Activated B cell treated with CpG ODN at 0.5 μM for 24 hours (primary cell): ENCODE measurements around the gene MATK. TPM values are rescaled to one million over a fixed set of nuclear protein-coding genes. Genes with fewer than 3 reads are reported as not detected.

Source experiments
- ATAC-seq: fragments of 200-7000 bp; cut with Tn5 transposase; one replicate; pipeline ENCODE4 v1.10.0; 2021; ENCODE audit warnings: low read depth, mild to moderate bottlenecking, moderate library complexity
- CTCF ChIA-PET: fragments of 350-600 bp; sonication (Branson Sonifier 250); formaldehyde crosslinking; loops from one replicate; lab custom pipeline; 2021; ENCODE audit warnings: antibody characterized with exemption; lab: Charles Lee
- POLR2A ChIA-PET: fragments of 350-600 bp; sonication (Branson Sonifier 250); formaldehyde crosslinking; loops from one replicate; lab custom pipeline; 2021; ENCODE audit warnings: antibody characterized with exemption; lab: Charles Lee
- DNase-seq: peaks from one replicate; pipeline ENCODE4 v3.0.0; 2022
- H3K27ac Mint-ChIP-seq: one replicate; pipeline ENCODE4 v1.8.0; 2020; ENCODE audit warnings: mixed read lengths
- H3K27me3 Mint-ChIP-seq: one replicate; pipeline ENCODE4 v1.8.0; 2021; ENCODE audit warnings: mixed read lengths
- H3K36me3 Mint-ChIP-seq: one replicate; pipeline ENCODE4 v1.8.0; 2021; ENCODE audit warnings: low read depth, mixed read lengths
- H3K4me1 Mint-ChIP-seq: one replicate; pipeline ENCODE4 v1.8.0; 2021; ENCODE audit warnings: mixed read lengths
- H3K4me3 Mint-ChIP-seq: one replicate; pipeline ENCODE4 v1.8.0; 2020; ENCODE audit warnings: mild to moderate bottlenecking, mixed read lengths
- H3K9me3 Mint-ChIP-seq: one replicate; pipeline ENCODE4 v1.8.0; 2020; ENCODE audit warnings: mixed read lengths
- CTCF ChIP-seq: fragments of 200-600 bp; IDR thresholded peaks from one replicate; pipeline ENCODE4 v1.8.0; 2022; ENCODE audit warnings: antibody characterized with exemption, mild to moderate bottlenecking
- intact Hi-C: fragments of 100-400 bp; cut with micrococcal nuclease; formaldehyde crosslinking; loops from one replicate; pipeline ENCODE4 v1.15.1; 2024
- total RNA-seq: library from RNA; stranded (reverse); gene quantifications from 2 replicates; pipeline ENCODE4 v1.2.3, GENCODE V29; 2022

MATK gene
- total RNA-seq, 1 donor from 2014 or later = 4.8 TPM

- Mint-ChIP-seq H3K4me3 (no peak overlapping the region), H3K27ac (no peak overlapping the region), H3K4me1 (peaks cover 10% of the 10 kb centered on the region), H3K9me3 (no peaks in the 10 kb centered on the region), H3K36me3 (no peaks in the 10 kb centered on the region), H3K27me3 (peaks cover 3% of the 10 kb centered on the region)
- intact Hi-C loops = loop anchor here (10.0 kb wide), 1 partner anchor 121 kb away; the partner anchor contains the start of genes PIP5K1C and TJP3
- no peak for TF ChIP-seq CTCF
- no peak for ATAC-seq
- no peak for DNase-seq
- POLR2A ChIA-PET = no interaction called here
- CTCF ChIA-PET = no interaction called here
Measured at GRCh38 chr19:3825286-3825956, 39.2 kb upstream of the MATK start.

- no peaks in the 10 kb centered on the region for H3K36me3 Mint-ChIP-seq
- TF ChIP-seq CTCF = no peak
Measured at GRCh38 chr19:3823350-3823713, 37.2 kb upstream of the MATK start.

GRCh38 chr19:3822683-3823349 is 36.6 kb upstream of the MATK start:
- H3K4me1 Mint-ChIP-seq = peaks cover 13% of the 10 kb centered on the region
- ATAC-seq (no peak), DNase-seq (no peak)
- no peak for TF ChIP-seq CTCF
- no peaks in the 10 kb centered on the region for H3K27me3 Mint-ChIP-seq
- intact Hi-C loops = loop anchor here (1.0 to 10.0 kb wide), 5 partner anchors 13 to 157 kb away; partner anchors contain the start of genes APBA3, PIP5K1C and TJP3
- no peaks in the 10 kb centered on the region for H3K9me3 Mint-ChIP-seq
- CTCF ChIA-PET = interaction anchor here (0.6 to 2.7 kb wide), 3 partner anchors 11 to 385 kb away, joined by 3 to 27 read pairs (median 17); partner anchors contain the start of genes APBA3 and MRPL54
- no peaks in the 10 kb centered on the region for H3K36me3 Mint-ChIP-seq
- H3K27ac Mint-ChIP-seq = no peak overlapping the region
- POLR2A ChIA-PET = interaction anchor here (0.6 to 3.5 kb wide), 4 partner anchors 11 to 129 kb away, joined by 4 to 37 read pairs (median 11); partner anchors contain the start of genes APBA3 and MRPL54
- H3K4me3 Mint-ChIP-seq = no peak overlapping the region

More at GRCh38 chr19:3823350-3823713, 37.2 kb upstream of the MATK start:
- DNase-seq (no peak), ATAC-seq (no peak)
- ChIA-PET POLR2A (interaction anchor here (0.6 to 3.5 kb wide), 3 partner anchors 12 to 129 kb away, joined by 8 to 37 read pairs (median 14); partner anchors contain the start of genes APBA3 and MRPL54), CTCF (interaction anchor here (0.6 to 2.7 kb wide), 3 partner anchors 11 to 386 kb away, joined by 3 to 27 read pairs (median 17); partner anchors contain the start of genes APBA3 and MRPL54)
- Mint-ChIP-seq H3K4me1 (peaks cover 10% of the 10 kb centered on the region), H3K4me3 (no peak overlapping the region), H3K27ac (no peak overlapping the region), H3K27me3 (no peaks in the 10 kb centered on the region), H3K9me3 (no peaks in the 10 kb centered on the region)
- intact Hi-C loops = loop anchor here (10.0 kb wide), 1 partner anchor 119 kb away; the partner anchor contains the start of genes PIP5K1C and TJP3

GRCh38 chr19:3821857-3822364 is 35.7 kb upstream of the MATK start:
- peak; percentile 83 for DNase-seq
- TF ChIP-seq CTCF = peak; percentile 66
- Mint-ChIP-seq H3K27me3 (no peaks in the 10 kb centered on the region), H3K4me3 (no peak overlapping the region), H3K27ac (peak overlapping the region; percentile 16), H3K36me3 (no peaks in the 10 kb centered on the region), H3K9me3 (no peaks in the 10 kb centered on the region), H3K4me1 (peaks cover 15% of the 10 kb centered on the region)
- intact Hi-C loops = loop anchor here (1.0 to 10.0 kb wide), 5 partner anchors 12 to 156 kb away; partner anchors contain the start of genes APBA3, PIP5K1C and TJP3
- ATAC-seq = peak; percentile 93
- ChIA-PET POLR2A (interaction anchor here (0.6 to 3.5 kb wide), 5 partner anchors 10 to 90 kb away, joined by 3 to 37 read pairs (median 4); partner anchors contain the start of genes APBA3 and MRPL54), CTCF (interaction anchor here (0.6 to 2.7 kb wide), 6 partner anchors 10 to 63 kb away, joined by 3 to 27 read pairs (median 4); partner anchors contain the start of genes APBA3, MATK and MRPL54)
